HepG2 (cell line): ENCODE data around the gene ARID5B. TPM values are rescaled to one million over a fixed set of nuclear protein-coding genes. Genes with fewer than 3 reads are reported as not detected.

Experiments
- ATAC-seq: fragments of 200-7000 bp; cut with Tn5 transposase; 3 replicates; pipeline ENCODE4 v1.9.1; 2020; ENCODE audit warnings: mild to moderate bottlenecking, moderate library complexity
- BruUV-seq: library from RNA; stranded (reverse); fragments of 400-500 nt; replicated peaks from 2 replicates; lab custom pipeline; 2021; lab: Mats Ljungman, UMichigan
- CTCF ChIA-PET: fragments of 300-600 bp; formaldehyde crosslinking; extraction: SDS; loops from one replicate; lab custom pipeline; 2021; ENCODE audit warnings: low total read pairs, inconsistent platforms, low intra/inter-chr PET ratio; lab: Yijun Ruan, JAX
- POLR2A ChIA-PET: fragments of 350-600 bp; sonication (Branson Sonifier 250); formaldehyde crosslinking; loops from one replicate; lab custom pipeline; 2020; ENCODE audit warnings: antibody characterized with exemption, inconsistent platforms; lab: Yijun Ruan, JAX
- DNase-seq: peaks from one replicate; pipeline ENCODE4 v3.0.0-alpha.2; 2015; ENCODE audit warnings: low spot score
- FAIRE-seq: peaks from 3 replicates; lab custom pipeline; 2011; peaks lifted over from hg19 to GRCh38; lab: Jason Lieb, UNC
- H2AFZ ChIP-seq: one replicate; pipeline ENCODE4 v1.6.1; 2011; ENCODE audit warnings: low read length, inconsistent platforms
- H3K27ac ChIP-seq: fragments of 300-600 bp; 3 replicates; pipeline ENCODE4 v1.8.0; 2011; ENCODE audit warnings: mixed run types, mild to moderate bottlenecking, mixed read lengths, low read length, inconsistent platforms; ENCODE audit not compliant: insufficient read depth; ENCODE audit errors: extremely low read length
- H3K27me3 ChIP-seq, 2 experiments: fragments of 200-600 bp in 1 of 2; 2 replicates in 1 of 2; 3 replicates in 1 of 2; pipeline versions ENCODE4 v1.6.0 to v1.8.0; 2011; ENCODE audit warnings: low read length in 2 of 2, mild to moderate bottlenecking in 2 of 2, moderate library complexity in 2 of 2, inconsistent platforms in 1 of 2; ENCODE audit not compliant: insufficient read depth in 2 of 2, control insufficient read depth in 1 of 2
- H3K36me3 ChIP-seq, 2 experiments: fragments of 200-600 bp in 1 of 2; replicated peaks in 1 of 2; 2 replicates in 1 of 2; 3 replicates in 1 of 2; pipeline versions ENCODE4 v1.5.1 to v1.8.0; 2011; ENCODE audit warnings: low read length in 2 of 2, inconsistent platforms in 1 of 2; ENCODE audit not compliant: insufficient read depth in 2 of 2, control insufficient read depth in 1 of 2
- H3K4me1 ChIP-seq: 2 replicates; pipeline ENCODE4 v1.5.1; 2012; ENCODE audit warnings: low read length, inconsistent platforms; ENCODE audit not compliant: insufficient read depth
- H3K4me2 ChIP-seq: 2 replicates; pipeline ENCODE4 v1.6.0; 2011; ENCODE audit warnings: low read depth, low read length, inconsistent platforms
- H3K4me3 ChIP-seq, 3 experiments: fragments of 200-600 bp in 1 of 3; sonication (generic), shearing (Covaris generic) in 1 of 3; replicated peaks in 1 of 3; 2 replicates each; pipeline ENCODE4 v1.5.1; 2011 to 2016; ENCODE audit warnings: low read length in 3 of 3, inconsistent platforms in 2 of 3, low read depth in 2 of 3, mild to moderate bottlenecking in 2 of 3, control low read depth in 1 of 3, mixed read lengths in 1 of 3; ENCODE audit not compliant: insufficient read depth in 1 of 3
- H3K79me2 ChIP-seq: one replicate; pipeline ENCODE4 v1.6.1; 2011; ENCODE audit warnings: low read length, inconsistent platforms; ENCODE audit not compliant: insufficient read depth
- H3K9ac ChIP-seq: 2 replicates; pipeline ENCODE4 v1.6.0; 2011; ENCODE audit warnings: mild to moderate bottlenecking, low read depth, low read length, inconsistent platforms; ENCODE audit not compliant: insufficient read depth
- H3K9me3 ChIP-seq: 2 replicates; pipeline ENCODE4 v1.5.1; 2012; ENCODE audit warnings: mild to moderate bottlenecking, low read length
- H4K20me1 ChIP-seq: 2 replicates; pipeline ENCODE4 v1.6.0; 2011; ENCODE audit warnings: inconsistent platforms, mild to moderate bottlenecking, low read length, moderate library complexity; ENCODE audit not compliant: insufficient read depth
- AHDC1 ChIP-seq: sonication (generic); formaldehyde crosslinking; IDR thresholded peaks from 2 replicates; pipeline ENCODE4 v1.5.1; 2020; ENCODE audit warnings: mild to moderate bottlenecking, missing genetic modification reagents, borderline replicate concordance
- HIVEP1 ChIP-seq: sonication (generic); formaldehyde crosslinking; IDR thresholded peaks from 2 replicates; pipeline ENCODE4 v1.4.0; 2020; ENCODE audit warnings: mild to moderate bottlenecking, missing genetic modification reagents
- HMGXB3 ChIP-seq: sonication (generic); formaldehyde crosslinking; IDR thresholded peaks from 2 replicates; pipeline ENCODE4 v1.4.0; 2020; ENCODE audit warnings: missing genetic modification reagents, borderline replicate concordance
- IKZF1 ChIP-seq: fragments of 450-650 bp; IDR thresholded peaks from 2 replicates; pipeline ENCODE4 v1.7.1; 2016
- MNT ChIP-seq: fragments of 450-650 bp; IDR thresholded peaks from 2 replicates; pipeline ENCODE4 v1.6.1; 2016
- RBFOX2 ChIP-seq: fragments of 200-400 bp; formaldehyde crosslinking; IDR thresholded peaks from 2 replicates; pipeline ENCODE4 v1.6.1; 2017; ENCODE audit warnings: low read depth, mild to moderate bottlenecking, low read length
- ZNF362 ChIP-seq: sonication (generic); formaldehyde crosslinking; IDR thresholded peaks from 2 replicates; pipeline ENCODE4 v1.4.0; 2020; ENCODE audit warnings: missing genetic modification reagents, mild to moderate bottlenecking, borderline replicate concordance
- ZNF800 ChIP-seq: sonication (generic); formaldehyde crosslinking; IDR thresholded peaks from 2 replicates; pipeline ENCODE4 v1.4.0; 2020; ENCODE audit warnings: missing genetic modification reagents
- WGBS: methylation state at CpG from one replicate; pipeline ENCODE4 v1.1.6; 2017; ENCODE audit warnings: low lambda C conversion rate; 5-methylcytosine and 5-hydroxymethylcytosine counted together
- in situ Hi-C: cut with HindIII; loops from 2 replicates; pipeline ENCODE4 v1.10.0; 2017; ENCODE audit warnings: low pct_unique_long_range_greater_than_20kb; ENCODE audit not compliant: extremely low pct_ligation_motif_present
- intact Hi-C: fragments of 100-400 bp; cut with micrococcal nuclease; formaldehyde crosslinking; loops from one replicate; pipeline ENCODE4 v1.10.0; 2022; ENCODE audit not compliant: unreplicated experiment
- polyA plus RNA-seq, 8 experiments: library from polyadenylated mRNA; depleted of rRNA in 3 of 8; stranded (reverse) in 7 of 8; unstranded in 1 of 8; fragments of >200 nt; fragmentation: Illumina TruSeq in 4 of 8; extraction: Trizol in 4 of 8; gene quantifications; 2 replicates each; pipeline versions ENCODE4 v1.2.1 to v1.2.3, GENCODE V29; 2011 to 2016; ENCODE audit warnings: low read depth in 4 of 8, missing spikeins in 1 of 8, mixed read lengths in 1 of 8; ENCODE audit not compliant: insufficient read depth in 1 of 8
- total RNA-seq, 5 experiments: library from RNA; depleted of rRNA; stranded (reverse); fragments of >200 nt; fragmentation: Illumina TruSeq; extraction: Trizol; gene quantifications; 2 replicates each; pipeline ENCODE4 v1.2.3, GENCODE V29; 2016; ENCODE audit warnings: low read depth in 1 of 5

Gene ARID5B
- total and polyA plus RNA-seq, 2 of the 13 experiments (the other 11 are each of a cell fraction or from before 2014, with no cell fraction given): 6.2 to 21.1 TPM

GRCh38 chr10:62034096-62034640 lies 132.7 kb downstream of the ARID5B start:
- Histone ChIP-seq H3K79me2 (peaks cover 14% of the 10 kb centered on the region), H3K36me3 (peaks cover 0 to 1% of the 10 kb centered on the region in 2 experiments; a peak in 2 of 5 replicates), H3K4me3 (no peak overlapping the region), H3K4me2 (no peak overlapping the region), H3K9ac (no peak overlapping the region), H3K9me3 (no peaks in the 10 kb centered on the region), H4K20me1 (no peaks in the 10 kb centered on the region), H3K27ac (no peak overlapping the region), H2AFZ (no peak overlapping the region), H3K4me1 (peaks cover 47% of the 10 kb centered on the region), H3K27me3 (no peaks in the 10 kb centered on the region)
- ChIA-PET CTCF (no interaction called here), POLR2A (no interaction called here)
- in situ Hi-C loops (no loop called here), intact Hi-C loops (loop anchor here (10.0 kb wide), 1 partner anchor 279 kb away; no protein-coding TSS in a partner anchor)
- DNase-seq: no peak
- BruUV-seq: no TSS peak
- 98% methylated on average over 7 of the region's 7 CpGs for WGBS
- no peak for ATAC-seq
- FAIRE-seq: no peak
- no peak for TF ChIP-seq RBFOX2
- no peak for TF ChIP-seq MNT
- no peak for TF ChIP-seq HMGXB3
- no peak for TF ChIP-seq AHDC1 (CRISPR knock-in tag)
- no peak for TF ChIP-seq ZNF800 (CRISPR knock-in tag)
- TF ChIP-seq IKZF1: no peak
- TF ChIP-seq ZNF362 (CRISPR knock-in tag): no peak
- TF ChIP-seq HIVEP1 (CRISPR knock-in tag): no peak
